ENCODE results near the gene PCDHGA11.
"Not testable (repeated sequence)": the region's sequence is repeated elsewhere in the genome, so short reads cannot be mapped to it uniquely, and the experiment has no call there.

The PCDHGA11 gene

DNA sequence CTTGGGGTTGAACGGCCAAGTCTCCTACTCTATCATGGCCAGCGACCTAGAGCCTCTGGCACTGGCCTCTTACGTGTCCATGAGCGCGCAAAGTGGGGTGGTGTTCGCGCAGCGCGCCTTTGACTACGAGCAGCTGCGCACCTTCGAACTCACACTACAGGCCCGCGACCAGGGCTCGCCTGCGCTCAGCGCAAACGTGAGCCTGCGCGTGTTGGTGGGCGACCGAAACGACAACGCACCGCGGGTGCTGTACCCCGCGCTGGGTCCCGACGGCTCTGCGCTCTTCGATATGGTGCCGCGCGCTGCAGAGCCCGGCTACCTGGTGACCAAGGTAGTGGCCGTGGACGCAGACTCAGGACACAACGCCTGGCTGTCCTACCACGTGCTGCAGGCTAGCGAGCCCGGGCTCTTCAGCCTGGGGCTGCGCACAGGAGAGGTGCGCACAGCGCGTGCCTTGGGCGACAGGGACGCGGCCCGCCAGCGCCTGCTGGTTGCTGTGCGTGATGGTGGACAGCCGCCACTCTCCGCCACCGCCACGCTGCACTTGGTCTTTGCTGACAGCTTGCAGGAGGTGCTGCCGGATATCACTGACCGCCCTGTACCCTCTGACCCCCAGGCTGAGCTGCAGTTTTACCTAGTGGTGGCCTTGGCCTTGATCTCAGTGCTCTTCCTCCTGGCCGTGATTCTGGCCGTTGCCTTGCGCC lies 21.1 kb upstream of the PCDHGA11 start:
- DNase-seq, result no peak

DNA sequence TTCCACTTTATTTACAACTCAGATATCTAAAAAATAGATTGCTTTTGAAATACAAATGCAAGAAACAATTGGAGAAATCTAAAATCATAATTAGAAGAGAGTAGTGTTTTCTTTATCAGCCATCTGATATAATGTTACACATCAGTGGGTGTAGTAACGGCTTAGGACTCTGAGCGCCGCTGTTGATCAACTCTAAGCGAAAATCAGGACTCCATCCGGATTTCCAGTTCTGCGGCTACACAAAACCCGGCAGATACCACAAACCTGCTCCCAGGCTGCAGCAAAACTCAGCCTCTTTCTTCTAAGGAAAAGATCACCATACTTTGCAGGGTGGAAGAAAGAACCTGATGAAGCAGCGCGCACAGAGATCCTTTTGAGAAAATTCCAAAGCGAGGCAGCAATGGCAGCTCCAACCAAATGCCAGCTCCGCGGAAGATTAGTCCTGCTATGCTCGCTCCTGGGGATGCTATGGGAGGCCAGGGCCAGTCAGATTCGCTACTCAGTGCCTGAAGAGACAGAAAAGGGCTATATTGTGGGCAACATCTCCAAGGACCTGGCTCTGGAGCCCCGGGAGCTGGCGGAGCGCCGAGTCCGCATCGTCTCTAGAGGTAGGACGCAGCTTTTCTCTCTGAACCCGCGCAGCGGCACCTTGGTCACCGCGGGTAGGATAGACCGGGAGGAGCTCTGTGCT lies 18.2 kb upstream of the PCDHGA11 start, which contains the start of gene PCDHGA9:
TSS of gene PCDHGA9 (plus strand) at position 226 of the 691 bp plus-strand sequence. CDS start at position 401, 175 bp downstream.
- no peak for DNase-seq

DNA sequence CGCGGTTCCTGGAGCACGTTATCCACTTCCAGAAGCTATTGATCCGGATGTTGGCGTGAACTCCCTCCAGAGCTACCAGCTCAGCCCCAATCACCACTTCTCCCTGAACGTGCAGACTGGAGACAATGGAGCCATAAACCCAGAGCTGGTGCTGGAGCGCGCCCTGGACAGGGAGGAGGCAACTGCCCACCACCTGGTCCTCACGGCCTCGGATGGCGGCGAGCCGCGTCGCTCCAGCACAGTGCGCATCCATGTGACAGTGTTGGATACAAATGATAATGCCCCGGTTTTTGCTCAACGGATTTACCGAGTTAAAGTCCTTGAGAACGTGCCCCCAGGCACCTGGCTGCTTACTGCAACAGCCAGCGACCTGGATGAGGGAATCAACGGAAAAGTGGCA lies 17.5 kb upstream of the PCDHGA11 start:
- no peak for DNase-seq

DNA sequence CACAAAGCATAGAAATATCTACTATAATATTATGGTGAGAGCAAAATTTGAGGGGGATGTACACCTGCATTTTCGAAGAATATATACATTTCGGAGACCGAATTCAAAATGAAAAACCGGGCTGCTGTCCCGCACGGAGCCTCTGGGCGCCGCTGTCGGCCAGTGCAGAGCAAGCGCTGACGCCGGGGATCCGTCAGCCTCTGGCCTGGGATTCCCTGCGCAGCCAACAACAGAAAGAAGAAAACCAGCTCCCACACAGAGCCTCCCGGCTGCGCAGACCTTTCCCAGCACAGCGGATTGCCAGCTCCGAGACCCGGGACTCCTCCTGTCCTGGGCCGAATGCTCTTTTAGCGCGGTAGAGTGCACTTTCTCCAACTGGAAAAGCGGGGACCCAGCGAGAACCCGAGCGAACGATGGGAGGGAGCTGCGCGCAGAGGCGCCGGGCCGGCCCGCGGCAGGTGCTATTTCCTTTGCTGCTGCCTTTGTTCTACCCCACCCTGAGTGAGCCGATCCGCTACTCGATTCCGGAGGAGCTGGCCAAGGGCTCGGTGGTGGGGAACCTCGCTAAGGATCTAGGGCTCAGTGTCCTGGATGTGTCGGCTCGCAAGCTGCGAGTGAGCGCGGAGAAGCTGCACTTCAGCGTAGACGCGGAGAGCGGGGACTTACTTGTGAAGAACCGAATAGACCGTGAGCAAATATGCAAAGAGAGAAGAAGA lies 12.9 kb upstream of the PCDHGA11 start, which contains the start of gene PCDHGB6:
TSS of gene PCDHGB6 (plus strand) at position 232 of the 716 bp plus-strand sequence. CDS start at position 414, 182 bp downstream.
- not testable (repeated sequence) for DNase-seq

DNA sequence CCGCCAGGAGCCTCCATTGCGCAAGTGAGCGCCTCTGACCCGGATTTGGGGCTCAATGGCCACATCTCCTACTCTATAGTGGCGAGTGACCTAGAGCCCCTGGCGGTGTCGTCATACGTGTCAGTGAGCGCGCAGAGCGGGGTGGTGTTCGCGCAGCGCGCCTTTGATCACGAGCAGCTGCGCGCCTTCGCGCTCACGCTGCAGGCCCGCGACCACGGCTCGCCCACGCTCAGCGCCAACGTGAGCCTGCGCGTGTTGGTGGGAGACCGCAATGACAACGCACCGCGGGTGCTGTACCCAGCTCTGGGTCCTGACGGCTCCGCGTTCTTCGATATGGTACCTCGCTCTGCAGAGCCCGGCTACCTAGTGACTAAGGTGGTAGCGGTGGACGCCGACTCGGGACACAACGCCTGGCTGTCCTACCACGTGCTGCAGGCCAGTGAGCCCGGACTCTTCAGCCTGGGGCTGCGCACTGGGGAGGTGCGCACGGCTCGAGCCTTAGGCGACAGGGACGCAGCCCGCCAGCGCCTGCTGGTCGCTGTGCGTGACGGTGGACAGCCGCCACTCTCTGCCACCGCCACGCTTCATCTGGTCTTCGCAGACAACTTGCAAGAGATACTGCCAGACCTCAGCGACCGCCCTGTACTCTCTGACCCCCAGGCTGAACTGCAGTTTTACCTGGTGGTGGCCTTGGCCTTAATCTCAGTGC lies 11.1 kb upstream of the PCDHGA11 start:
- no peak for DNase-seq

DNA sequence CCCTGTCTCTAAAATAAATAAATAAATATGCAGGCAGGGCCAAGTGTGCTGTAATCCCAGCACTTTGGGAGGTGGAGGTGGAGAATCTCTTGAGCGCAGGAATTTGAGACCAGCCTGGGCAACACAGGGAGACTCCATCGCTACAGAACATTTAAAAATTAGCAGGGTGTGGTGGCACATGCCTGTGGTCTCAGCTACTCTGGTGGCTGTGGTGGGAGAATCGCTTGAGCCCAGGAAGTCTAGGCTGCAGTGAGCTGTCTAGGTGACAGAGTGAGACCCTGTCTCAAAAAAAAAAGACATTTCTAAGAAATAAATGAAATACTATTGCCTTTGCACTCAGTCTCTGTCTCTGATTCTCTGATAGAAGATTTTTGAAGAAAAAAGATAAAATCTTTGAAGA lies 9.3 kb upstream of the PCDHGA11 start:
- no peak for DNase-seq

DNA sequence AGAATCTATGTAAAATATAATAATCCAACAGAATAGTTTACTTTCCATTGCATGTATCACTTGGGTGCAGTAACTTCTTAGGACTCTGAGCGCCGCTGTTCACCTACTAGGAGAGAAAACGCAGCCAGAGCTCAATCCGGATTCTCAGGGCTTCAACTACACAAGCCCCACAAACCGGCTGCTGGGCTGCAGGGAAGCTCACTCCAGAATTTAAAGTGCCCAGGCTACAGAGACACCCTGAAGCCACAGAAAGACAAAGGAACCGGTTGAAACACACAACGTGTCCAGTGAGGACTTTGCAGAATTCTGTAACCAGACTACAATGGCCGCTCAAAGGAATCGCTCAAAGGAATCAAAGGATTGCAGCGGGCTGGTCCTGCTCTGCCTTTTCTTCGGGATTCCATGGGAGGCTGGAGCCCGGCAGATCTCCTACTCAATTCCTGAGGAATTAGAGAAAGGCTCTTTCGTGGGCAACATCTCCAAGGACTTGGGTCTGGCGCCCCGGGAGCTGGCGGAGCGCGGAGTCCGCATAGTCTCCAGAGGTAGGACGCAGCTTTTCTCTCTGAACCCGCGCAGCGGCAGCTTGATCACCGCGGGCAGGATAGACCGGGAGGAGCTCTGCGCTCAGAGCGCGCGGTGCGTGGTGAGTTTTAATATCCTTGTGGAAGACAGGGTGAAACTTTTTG lies 7.9 kb upstream of the PCDHGA11 start, which contains the start of gene PCDHGA10:
TSS of gene PCDHGA10 (plus strand) at position 134 of the 686 bp plus-strand sequence. CDS start at position 323, 189 bp downstream.
- peak; percentile 48 to 49 for DNase-seq

DNA sequence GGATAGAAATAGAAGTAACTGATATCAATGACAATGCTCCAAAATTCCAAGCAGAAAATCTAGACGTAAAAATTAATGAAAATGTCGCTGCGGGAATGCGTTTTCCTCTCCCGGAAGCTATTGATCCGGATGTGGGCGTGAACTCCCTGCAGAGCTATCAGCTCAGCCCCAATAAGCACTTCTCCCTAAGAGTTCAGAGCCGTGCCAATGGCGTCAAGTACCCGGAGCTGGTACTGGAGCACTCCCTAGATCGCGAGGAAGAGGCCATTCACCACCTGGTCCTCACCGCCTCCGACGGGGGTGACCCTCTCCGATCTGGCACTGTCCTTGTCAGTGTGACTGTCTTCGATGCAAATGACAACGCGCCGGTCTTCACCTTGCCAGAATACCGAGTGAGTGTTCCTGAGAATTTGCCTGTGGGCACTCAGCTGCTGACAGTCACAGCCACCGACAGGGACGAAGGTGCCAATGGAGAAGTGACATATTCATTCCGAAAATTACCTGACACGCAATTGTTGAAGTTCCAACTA lies 7.2 kb upstream of the PCDHGA11 start:
- no peak for DNase-seq

DNA sequence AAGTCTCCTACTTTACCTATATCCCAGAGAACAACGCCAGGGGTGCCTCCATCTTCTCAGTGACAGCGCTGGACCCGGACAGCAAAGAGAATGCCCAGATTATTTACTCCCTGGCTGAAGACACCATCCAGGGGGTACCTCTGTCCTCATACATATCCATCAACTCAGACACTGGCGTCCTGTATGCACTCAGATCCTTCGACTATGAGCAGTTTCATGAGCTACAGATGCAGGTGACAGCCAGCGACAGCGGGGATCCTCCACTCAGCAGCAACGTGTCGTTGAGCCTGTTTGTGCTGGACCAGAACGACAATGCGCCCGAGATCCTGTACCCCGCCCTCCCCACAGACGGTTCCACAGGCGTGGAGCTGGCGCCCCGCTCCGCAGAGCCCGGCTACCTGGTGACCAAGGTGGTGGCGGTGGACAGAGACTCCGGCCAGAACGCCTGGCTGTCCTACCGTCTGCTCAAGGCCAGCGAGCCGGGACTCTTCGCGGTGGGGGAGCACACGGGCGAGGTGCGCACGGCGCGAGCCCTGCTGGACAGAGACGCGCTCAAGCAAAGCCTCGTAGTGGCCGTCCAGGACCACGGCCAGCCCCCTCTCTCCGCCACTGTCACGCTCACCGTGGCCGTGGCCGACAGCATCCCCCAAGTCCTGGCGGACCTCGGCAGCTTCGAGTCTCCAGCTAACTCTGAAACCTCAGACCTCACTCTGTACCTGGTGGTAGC lies 6.1 kb upstream of the PCDHGA11 start:
- DNase-seq, result not testable (repeated sequence)

DNA sequence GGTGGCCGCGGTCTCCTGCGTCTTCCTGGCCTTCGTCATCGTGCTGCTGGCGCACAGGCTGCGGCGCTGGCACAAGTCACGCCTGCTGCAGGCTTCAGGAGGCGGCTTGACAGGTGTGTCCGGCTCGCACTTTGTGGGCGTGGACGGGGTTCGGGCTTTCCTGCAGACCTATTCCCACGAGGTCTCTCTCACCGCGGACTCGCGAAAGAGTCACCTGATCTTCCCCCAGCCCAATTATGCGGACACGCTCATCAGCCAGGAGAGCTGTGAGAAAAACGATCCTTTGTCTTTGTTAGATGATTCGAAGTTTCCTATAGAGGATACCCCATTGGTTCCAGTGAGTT lies 5.6 kb upstream of the PCDHGA11 start:
- DNase-seq, result not testable (repeated sequence)

DNA sequence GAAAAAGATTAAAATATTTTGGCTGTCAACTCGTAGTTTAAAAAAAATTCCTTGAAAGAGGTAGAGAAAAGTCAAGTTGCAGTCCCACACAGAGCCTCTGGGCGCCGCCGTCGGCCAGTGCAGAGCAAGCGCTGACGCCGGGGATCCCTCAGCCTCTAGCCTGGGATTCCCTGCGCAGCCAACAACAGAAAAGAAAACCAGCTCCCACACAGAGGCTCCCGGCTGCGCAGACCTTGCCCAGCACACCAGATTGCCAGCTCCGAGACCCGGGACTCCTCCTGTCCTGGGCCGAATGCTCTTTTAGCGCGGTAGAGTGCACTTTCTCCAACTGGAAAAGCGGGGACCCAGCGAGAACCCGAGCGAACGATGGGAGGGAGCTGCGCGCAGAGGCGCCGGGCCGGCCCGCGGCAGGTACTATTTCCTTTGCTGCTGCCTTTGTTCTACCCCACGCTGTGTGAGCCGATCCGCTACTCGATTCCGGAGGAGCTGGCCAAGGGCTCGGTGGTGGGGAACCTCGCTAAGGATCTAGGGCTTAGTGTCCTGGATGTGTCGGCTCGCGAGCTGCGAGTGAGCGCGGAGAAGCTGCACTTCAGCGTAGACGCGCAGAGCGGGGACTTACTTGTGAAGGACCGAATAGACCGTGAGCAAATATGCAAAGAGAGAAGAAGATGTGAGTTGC lies 3.2 kb upstream of the PCDHGA11 start, which contains the start of gene PCDHGB7:
TSS of gene PCDHGB7 (plus strand) at position 184 of the 679 bp plus-strand sequence. CDS start at position 367, 183 bp downstream.
- peak in 1 of 2 donors; percentile 38 for DNase-seq

DNA sequence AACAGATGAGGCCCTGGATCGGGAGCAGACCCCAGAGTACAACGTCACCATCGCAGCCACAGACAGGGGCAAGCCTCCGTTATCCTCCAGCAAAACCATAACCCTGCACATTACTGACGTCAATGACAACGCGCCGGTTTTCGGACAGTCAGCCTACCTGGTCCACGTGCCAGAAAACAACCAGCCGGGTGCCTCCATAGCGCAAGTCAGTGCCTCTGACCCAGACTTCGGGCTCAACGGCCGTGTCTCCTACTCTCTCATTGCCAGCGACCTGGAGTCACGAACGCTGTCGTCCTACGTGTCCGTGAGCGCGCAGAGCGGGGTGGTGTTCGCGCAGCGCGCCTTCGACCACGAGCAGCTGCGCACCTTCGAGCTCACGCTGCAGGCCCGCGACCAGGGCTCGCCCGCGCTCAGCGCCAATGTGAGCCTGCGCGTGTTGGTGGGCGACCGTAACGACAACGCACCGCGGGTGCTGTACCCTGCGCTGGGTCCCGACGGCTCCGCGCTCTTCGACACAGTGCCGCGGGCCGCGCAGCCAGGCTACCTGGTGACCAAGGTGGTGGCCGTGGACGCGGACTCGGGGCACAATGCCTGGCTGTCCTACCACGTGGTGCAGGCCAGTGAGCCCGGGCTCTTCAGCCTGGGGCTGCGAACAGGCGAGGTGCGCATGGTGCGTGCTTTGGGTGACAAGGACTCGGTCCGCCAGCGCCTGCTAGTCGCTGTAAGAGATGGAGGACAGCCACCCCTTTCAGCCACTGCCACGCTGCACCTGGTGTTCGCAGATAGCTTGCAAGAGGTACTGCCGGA lies 1.6 kb upstream of the PCDHGA11 start:
- DNase-seq, result no peak

DNA sequence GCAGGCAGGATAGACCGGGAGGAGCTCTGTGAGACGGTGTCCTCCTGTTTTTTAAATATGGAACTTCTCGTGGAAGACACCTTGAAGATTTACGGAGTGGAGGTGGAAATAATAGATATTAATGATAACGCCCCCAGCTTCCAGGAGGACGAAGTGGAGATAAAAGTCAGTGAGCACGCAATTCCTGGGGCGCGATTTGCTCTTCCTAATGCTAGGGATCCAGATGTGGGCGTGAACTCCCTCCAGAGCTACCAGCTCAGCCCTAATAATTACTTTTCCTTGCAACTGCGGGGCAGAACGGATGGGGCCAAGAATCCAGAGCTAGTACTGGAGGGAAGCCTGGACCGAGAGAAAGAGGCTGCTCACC lies 621 bp downstream of the PCDHGA11 start:
- no peak for DNase-seq

DNA sequence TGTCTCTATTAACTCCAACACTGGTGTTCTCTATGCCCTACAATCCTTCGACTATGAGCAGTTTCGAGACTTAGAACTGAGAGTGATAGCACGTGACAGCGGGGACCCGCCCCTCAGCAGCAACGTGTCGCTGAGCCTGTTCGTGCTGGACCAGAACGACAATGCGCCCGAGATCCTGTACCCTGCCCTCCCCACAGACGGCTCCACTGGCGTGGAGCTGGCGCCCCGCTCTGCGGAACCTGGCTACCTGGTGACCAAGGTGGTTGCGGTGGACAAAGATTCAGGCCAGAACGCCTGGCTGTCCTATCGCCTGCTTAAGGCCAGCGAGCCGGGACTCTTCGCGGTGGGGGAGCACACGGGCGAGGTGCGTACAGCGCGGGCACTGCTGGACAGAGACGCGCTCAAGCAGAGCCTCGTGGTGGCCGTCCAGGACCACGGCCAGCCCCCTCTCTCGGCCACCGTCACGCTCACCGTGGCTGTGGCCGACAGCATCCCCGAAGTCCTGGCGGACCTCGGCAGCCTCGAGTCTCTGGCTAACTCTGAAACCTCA lies 2.0 kb downstream of the PCDHGA11 start:
- DNase-seq, result no peak

DNA sequence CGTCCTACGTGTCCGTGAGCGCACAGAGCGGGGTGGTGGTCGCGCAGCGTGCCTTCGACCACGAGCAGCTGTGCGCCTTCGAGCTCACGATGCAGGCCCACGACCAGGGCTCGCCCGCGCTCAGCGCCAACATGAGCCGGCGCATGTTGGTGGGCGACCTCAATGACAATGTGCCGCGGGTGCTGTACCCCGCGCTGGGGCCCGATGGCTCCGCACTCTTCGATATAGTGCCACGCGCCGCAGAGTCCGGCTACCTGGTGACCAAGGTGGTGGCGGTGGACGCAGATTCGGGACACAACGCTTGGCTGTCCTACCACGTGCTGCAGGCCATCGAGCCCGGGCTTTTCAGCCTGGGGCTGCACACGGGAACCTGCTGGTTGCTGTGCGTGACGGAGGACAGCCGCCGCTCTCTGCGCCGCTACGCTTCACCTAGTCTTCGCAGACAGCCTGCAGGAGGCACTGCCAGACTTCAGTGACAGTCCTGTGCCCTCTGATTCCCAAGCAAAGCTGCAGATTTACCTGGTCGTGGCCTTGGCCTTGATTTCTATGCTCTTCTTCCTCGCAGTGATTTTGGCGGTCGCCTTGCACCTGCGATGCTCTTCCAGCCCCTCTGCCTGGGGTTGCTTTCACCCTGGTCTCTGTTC lies 7.1 kb downstream of the PCDHGA11 start:
- no peak for DNase-seq

DNA sequence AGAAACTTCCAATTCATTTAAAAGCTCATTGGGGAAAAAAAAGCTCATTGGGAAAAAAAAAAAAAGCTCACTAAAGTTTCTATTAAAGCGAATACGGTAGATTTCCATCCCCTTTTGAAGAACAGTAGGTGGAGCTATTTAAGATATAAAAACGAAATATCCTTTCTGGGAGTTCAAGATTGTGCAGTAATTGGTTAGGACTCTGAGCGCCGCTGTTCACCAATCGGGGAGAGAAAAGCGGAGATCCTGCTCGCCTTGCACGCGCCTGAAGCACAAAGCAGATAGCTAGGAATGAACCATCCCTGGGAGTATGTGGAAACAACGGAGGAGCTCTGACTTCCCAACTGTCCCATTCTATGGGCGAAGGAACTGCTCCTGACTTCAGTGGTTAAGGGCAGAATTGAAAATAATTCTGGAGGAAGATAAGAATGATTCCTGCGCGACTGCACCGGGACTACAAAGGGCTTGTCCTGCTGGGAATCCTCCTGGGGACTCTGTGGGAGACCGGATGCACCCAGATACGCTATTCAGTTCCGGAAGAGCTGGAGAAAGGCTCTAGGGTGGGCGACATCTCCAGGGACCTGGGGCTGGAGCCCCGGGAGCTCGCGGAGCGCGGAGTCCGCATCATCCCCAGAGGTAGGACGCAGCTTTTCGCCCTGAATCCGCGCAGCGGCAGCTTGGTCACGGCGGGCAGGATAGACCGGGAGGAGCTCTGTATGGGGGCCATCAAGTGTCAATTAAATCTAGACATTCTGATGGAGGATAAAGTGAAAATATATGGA lies 9.7 kb downstream of the PCDHGA11 start, which contains the start of gene PCDHGA12:
TSS of gene PCDHGA12 (plus strand) at position 176 of the 782 bp plus-strand sequence. CDS start at position 429, 253 bp downstream.
- DNase-seq, result no peak

DNA sequence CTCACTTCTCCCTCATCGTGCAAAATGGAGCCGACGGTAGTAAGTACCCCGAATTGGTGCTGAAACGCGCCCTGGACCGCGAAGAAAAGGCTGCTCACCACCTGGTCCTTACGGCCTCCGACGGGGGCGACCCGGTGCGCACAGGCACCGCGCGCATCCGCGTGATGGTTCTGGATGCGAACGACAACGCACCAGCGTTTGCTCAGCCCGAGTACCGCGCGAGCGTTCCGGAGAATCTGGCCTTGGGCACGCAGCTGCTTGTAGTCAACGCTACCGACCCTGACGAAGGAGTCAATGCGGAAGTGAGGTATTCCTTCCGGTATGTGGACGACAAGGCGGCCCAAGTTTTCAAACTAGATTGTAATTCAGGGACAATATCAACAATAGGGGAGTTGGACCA lies 10.4 kb downstream of the PCDHGA11 start:
- DNase-seq, result no peak

DNA sequence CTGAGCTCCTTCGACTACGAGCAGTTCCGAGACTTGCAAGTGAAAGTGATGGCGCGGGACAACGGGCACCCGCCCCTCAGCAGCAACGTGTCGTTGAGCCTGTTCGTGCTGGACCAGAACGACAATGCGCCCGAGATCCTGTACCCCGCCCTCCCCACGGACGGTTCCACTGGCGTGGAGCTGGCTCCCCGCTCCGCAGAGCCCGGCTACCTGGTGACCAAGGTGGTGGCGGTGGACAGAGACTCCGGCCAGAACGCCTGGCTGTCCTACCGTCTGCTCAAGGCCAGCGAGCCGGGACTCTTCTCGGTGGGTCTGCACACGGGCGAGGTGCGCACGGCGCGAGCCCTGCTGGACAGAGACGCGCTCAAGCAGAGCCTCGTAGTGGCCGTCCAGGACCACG lies 11.5 kb downstream of the PCDHGA11 start:
- not testable (repeated sequence) for DNase-seq
